Suppressor macrophage treated with lipopolysaccharide for 4 hours (primary cell): ENCODE results near the gene TMEM60.
"Not testable (repeated sequence)": the region's sequence is repeated elsewhere in the genome, so short reads cannot be mapped to it uniquely, and the experiment has no call there.

Experiments used
- DNase-seq: peaks from one replicate; pipeline ENCODE4 v3.0.0-alpha.2; 2020

TMEM60 gene

GRCh38 chr7:77811516-77812289 is 13.5 kb upstream of the TMEM60 start:
- DNase-seq = no peak

GRCh38 chr7:77808517-77808916 is 10.3 kb upstream of the TMEM60 start:
- no peak for DNase-seq

- no peak for DNase-seq
Measured at GRCh38 chr7:77806425-77806824, 8.2 kb upstream of the TMEM60 start.

- DNase-seq = peak; percentile 23
Measured at GRCh38 chr7:77802557-77803405, 4.5 kb upstream of the TMEM60 start.

- DNase-seq = no peak
Measured at GRCh38 chr7:77800730-77801129, 2.5 kb upstream of the TMEM60 start.

GRCh38 chr7:77800158-77800557 is 1.9 kb upstream of the TMEM60 start:
- DNase-seq = no peak

GRCh38 chr7:77799078-77799964 is 1.1 kb upstream of the TMEM60 start:
- peak; percentile 69 for DNase-seq

- DNase-seq = no peak
Measured at GRCh38 chr7:77797734-77798393, 370 bp downstream of the TMEM60 start.

- no peak for DNase-seq
Measured at GRCh38 chr7:77796960-77797359, 1.3 kb downstream of the TMEM60 start.

- DNase-seq = no peak
Measured at GRCh38 chr7:77796109-77796508, 2.1 kb downstream of the TMEM60 start.

- no peak for DNase-seq
Measured at GRCh38 chr7:77794000-77794399, 4.2 kb downstream of the TMEM60 start.

- DNase-seq = no peak
Measured at GRCh38 chr7:77791956-77792355, 6.3 kb downstream of the TMEM60 start.

GRCh38 chr7:77791336-77791735 is 6.9 kb downstream of the TMEM60 start:
- DNase-seq = no peak

GRCh38 chr7:77788327-77788902 is 9.8 kb downstream of the TMEM60 start:
- no peak for DNase-seq

- no peak for DNase-seq
Measured at GRCh38 chr7:77786741-77787140, 11.5 kb downstream of the TMEM60 start.

GRCh38 chr7:77786018-77786417 is 12.2 kb downstream of the TMEM60 start:
- no peak for DNase-seq

- DNase-seq = not testable (repeated sequence)
Measured at GRCh38 chr7:77784426-77784825, 13.8 kb downstream of the TMEM60 start.

- no peak for DNase-seq
Measured at GRCh38 chr7:77783545-77783944, 14.7 kb downstream of the TMEM60 start.

- no peak for DNase-seq
Measured at GRCh38 chr7:77783111-77783510, 15.1 kb downstream of the TMEM60 start.

GRCh38 chr7:77782383-77782782 is 15.9 kb downstream of the TMEM60 start:
- DNase-seq = no peak

GRCh38 chr7:77778535-77778934 is 19.7 kb downstream of the TMEM60 start:
- DNase-seq = no peak

- no peak for DNase-seq
Measured at GRCh38 chr7:77771901-77772300, 26.3 kb downstream of the TMEM60 start.
